HG03060 (cell line): ENCODE results near the gene SMYD2.
"Not testable (repeated sequence)": the region's sequence is repeated elsewhere in the genome, so short reads cannot be mapped to it uniquely, and the experiment has no call there.

Experiments used
- ATAC-seq: cut with Tn5 transposase; IDR thresholded peaks from one replicate; pipeline ENCODE4 v1.9.1; 2021; ENCODE audit warnings: low read depth, moderate number of reproducible peaks; ENCODE audit not compliant: unreplicated experiment

The SMYD2 gene

GRCh38 chr1:214271174-214271858 lies 9.6 kb upstream of the SMYD2 start:
- no peak for ATAC-seq

GRCh38 chr1:214271995-214272731 lies 8.8 kb upstream of the SMYD2 start:
- no peak for ATAC-seq

- no peak for ATAC-seq
Measured at GRCh38 chr1:214272964-214273533, 7.9 kb upstream of the SMYD2 start.

GRCh38 chr1:214275700-214276099 lies 5.3 kb upstream of the SMYD2 start:
- not testable (repeated sequence) for ATAC-seq

- ATAC-seq, result no peak
Measured at GRCh38 chr1:214276786-214277185, 4.2 kb upstream of the SMYD2 start.

- no peak for ATAC-seq
Measured at GRCh38 chr1:214277704-214278635, 3.0 kb upstream of the SMYD2 start.

- ATAC-seq, result no peak
Measured at GRCh38 chr1:214280386-214281020, 456 bp upstream of the SMYD2 start.

GRCh38 chr1:214281720-214282629 lies 1.0 kb downstream of the SMYD2 start:
- ATAC-seq, result no peak

GRCh38 chr1:214282630-214283242 lies 1.8 kb downstream of the SMYD2 start:
- ATAC-seq, result no peak

GRCh38 chr1:214285610-214286440 lies 4.9 kb downstream of the SMYD2 start:
- no peak for ATAC-seq

GRCh38 chr1:214287884-214288283 lies 6.9 kb downstream of the SMYD2 start:
- no peak for ATAC-seq

GRCh38 chr1:214289574-214290272 lies 8.8 kb downstream of the SMYD2 start:
- no peak for ATAC-seq

GRCh38 chr1:214290424-214291037 lies 9.6 kb downstream of the SMYD2 start:
- no peak for ATAC-seq

- no peak for ATAC-seq
Measured at GRCh38 chr1:214292322-214292721, 11.4 kb downstream of the SMYD2 start.

- no peak for ATAC-seq
Measured at GRCh38 chr1:214295934-214296333, 15.0 kb downstream of the SMYD2 start.

- no peak for ATAC-seq
Measured at GRCh38 chr1:214296860-214297745, 16.1 kb downstream of the SMYD2 start.
